Transverse colon (tissue), 3 donors: ENCODE data around the gene ZHX3.

Source experiments
- POLR2A ChIP-seq: fragments of 450-650 bp; IDR thresholded peaks from one replicate; pipeline ENCODE4 v1.6.1; 2016; ENCODE audit warnings: antibody characterized with exemption, mild to moderate bottlenecking, moderate library complexity
- TF ChIP-seq, protein P1 (sequence below), 5 experiments: fragments of 200-600 bp in 3 of 5; fragments of 450-650 bp in 2 of 5; sonication (generic) in 3 of 5; IDR thresholded peaks; 1 replicate in 2 of 5; 2 replicates in 3 of 5; pipeline ENCODE4 v1.5.1; 2016 to 2017; ENCODE audit warnings: antibody characterized with exemption in 5 of 5, inconsistent platforms in 3 of 5, mild to moderate bottlenecking in 2 of 5, moderate library complexity in 1 of 5

- TF ChIP-seq, protein P1, sequence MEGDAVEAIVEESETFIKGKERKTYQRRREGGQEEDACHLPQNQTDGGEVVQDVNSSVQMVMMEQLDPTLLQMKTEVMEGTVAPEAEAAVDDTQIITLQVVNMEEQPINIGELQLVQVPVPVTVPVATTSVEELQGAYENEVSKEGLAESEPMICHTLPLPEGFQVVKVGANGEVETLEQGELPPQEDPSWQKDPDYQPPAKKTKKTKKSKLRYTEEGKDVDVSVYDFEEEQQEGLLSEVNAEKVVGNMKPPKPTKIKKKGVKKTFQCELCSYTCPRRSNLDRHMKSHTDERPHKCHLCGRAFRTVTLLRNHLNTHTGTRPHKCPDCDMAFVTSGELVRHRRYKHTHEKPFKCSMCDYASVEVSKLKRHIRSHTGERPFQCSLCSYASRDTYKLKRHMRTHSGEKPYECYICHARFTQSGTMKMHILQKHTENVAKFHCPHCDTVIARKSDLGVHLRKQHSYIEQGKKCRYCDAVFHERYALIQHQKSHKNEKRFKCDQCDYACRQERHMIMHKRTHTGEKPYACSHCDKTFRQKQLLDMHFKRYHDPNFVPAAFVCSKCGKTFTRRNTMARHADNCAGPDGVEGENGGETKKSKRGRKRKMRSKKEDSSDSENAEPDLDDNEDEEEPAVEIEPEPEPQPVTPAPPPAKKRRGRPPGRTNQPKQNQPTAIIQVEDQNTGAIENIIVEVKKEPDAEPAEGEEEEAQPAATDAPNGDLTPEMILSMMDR (IDR thresholded peaks at IDR 0.05), result no peak
- no peak for TF ChIP-seq POLR2A
Measured at GRCh38 chr20:41223112-41223511, 94.4 kb downstream of the ZHX3 start.
